GM19328 (cell line): ENCODE results near the gene STEAP4.

Experiments used
- ATAC-seq: cut with Tn5 transposase; IDR thresholded peaks from one replicate; pipeline ENCODE4 v1.9.1; 2021; ENCODE audit warnings: mild to moderate bottlenecking, moderate library complexity; ENCODE audit not compliant: unreplicated experiment

STEAP4 gene

GRCh38 chr7:88314061-88314491 is 7.4 kb upstream of the STEAP4 start:
- ATAC-seq: no peak

DNA sequence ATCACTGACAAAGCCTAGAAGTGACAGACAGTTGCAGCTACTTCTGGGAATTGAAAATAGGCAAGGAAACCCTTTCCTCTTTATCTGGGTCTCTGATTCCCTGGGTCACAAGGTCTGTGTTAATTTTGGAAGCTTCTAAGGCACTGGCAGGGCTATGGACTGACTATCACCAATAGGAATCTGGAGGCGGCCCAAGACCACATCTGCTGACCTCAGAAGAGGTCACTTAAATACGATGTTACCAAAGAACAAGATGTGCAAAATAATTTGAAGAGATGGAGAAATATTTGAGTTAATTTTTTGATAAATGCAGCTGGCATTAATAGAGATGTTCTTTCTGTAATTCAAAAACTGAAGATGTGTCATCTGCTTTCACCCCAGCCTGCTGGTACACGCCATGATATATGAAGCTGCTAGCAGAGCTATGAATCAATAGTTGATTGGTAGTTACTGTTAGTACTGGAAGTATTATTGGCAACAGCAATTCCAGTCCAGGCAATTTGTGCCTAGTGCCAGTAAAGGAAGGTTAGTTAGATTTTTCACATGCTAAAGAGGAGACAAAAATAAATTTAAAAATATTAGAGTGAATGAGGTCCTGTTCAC is 5.5 kb upstream of the STEAP4 start:
- no peak for ATAC-seq

GRCh38 chr7:88311675-88312036 is 5.0 kb upstream of the STEAP4 start:
- ATAC-seq: no peak

DNA sequence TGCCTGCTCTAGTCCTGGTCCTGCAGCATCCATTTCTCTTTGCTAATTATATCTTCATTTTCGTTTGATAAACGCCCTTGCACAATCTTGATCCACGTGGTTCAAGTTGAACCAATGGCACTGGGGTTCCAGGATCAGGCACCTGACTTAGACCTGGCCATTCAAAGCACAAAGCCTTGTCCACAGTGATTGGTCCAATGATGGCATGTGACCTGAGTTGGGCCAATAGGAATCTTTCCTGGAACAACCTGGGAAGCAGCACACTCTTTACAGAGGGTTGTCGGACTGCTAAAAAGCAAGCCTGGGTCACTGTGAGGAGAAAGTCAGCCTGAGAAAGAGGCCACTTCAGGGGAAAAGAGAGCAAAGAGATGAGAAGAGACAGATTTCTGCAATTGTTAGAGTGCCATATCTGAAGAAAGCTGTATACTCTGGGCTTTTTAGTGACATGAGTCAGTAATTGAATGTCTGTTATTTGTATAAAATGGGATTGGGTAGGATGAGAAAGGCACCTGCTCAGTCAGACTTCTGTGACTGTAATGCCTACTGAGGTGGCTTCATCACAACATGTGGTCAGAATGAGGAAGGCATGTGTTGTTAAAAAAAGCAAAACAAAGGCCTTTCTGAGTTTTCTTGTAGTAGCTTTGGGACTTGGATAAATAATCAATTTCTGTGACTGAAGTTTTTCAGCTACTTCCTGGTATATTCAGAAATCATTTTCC is 4.4 kb upstream of the STEAP4 start:
- ATAC-seq: no peak

- ATAC-seq: no peak
Measured at GRCh38 chr7:88309819-88310218, 3.1 kb upstream of the STEAP4 start.

GRCh38 chr7:88307823-88308222 is 1.1 kb upstream of the STEAP4 start:
- ATAC-seq: no peak

DNA sequence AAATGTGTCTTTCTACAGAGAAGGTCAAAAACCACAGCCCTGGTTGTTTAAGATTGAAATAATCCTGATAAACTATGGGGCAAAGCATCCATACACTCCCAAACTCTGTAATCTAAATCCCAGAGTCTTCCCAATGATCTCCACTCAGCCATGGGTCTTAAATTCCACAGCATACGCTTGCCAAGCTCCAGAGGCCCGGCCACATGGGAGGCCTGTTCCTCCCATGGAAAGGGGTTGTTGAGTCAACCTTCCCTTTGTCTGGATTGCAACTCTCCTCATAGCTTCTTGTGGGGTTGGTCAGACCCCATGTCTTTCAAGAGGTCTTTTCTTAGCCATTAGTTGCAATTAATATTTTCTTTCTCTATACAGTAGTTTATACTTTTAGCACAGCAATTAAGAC is 718 bp upstream of the STEAP4 start:
- ATAC-seq: no peak

DNA sequence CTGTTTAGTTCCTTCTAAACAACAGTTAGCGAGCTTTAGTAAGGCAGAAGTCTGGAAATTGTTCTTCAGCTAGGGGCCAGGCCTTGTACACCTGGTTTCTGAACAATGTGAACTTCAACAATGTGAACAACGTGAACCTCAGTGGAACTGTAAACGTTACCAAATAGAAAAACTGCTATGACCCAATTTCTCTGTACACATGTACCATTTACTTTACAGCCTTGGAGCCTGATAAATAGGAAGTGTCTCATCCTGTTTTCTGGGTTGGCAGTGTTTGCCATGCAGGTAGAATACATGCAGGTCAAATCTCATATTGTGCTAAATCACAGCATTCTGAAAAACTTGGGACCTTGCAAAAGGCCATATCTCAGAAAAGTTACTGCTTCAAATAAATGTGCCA is 1.6 kb downstream of the STEAP4 start:
- no peak for ATAC-seq

DNA sequence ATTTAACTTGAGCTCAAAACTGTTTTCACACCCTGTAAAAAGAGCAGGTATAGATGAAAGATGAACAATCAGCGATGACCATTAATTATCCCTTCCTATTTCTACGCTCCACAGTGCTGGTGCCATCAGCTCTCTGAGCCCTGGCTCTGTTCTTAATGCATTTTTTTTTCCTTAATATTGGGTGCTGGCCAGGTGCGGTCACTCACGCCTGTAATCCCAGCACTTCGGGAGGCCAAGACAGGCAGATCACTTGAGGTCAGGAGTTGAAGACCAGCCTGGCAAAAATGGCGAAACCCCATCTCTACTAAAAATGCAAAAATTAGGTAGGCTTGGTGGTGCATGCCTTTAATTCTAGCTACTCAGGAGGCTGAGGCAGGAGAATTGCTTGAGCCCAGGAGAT is 4.2 kb downstream of the STEAP4 start:
- no peak for ATAC-seq

- ATAC-seq: no peak
Measured at GRCh38 chr7:88301924-88302323, 4.8 kb downstream of the STEAP4 start.

GRCh38 chr7:88300401-88300945 is 6.2 kb downstream of the STEAP4 start:
- no peak for ATAC-seq

GRCh38 chr7:88299126-88299525 is 7.6 kb downstream of the STEAP4 start:
- ATAC-seq: no peak

GRCh38 chr7:88293866-88294265 is 12.8 kb downstream of the STEAP4 start:
- no peak for ATAC-seq

GRCh38 chr7:88291398-88292173 is 15.1 kb downstream of the STEAP4 start:
- ATAC-seq: no peak

DNA sequence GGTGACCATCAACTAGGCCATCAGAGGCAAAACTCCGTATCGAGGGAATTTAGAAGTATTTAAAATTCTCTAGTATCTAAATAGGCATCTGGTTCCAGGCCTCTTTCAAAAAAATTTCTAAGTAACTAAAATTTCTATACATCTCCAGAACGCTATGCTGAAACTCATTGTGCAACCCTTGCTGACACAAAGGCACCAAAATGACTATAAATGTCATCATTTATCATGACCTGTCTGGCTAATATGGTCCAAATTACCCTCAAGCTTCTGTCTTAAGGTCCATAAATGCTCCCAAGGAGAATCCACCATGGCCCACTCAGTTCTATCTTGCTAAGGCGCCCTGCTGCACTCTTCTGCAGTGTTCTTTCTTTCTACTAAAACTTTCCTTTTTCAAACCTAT is 16.2 kb downstream of the STEAP4 start:
- no peak for ATAC-seq

DNA sequence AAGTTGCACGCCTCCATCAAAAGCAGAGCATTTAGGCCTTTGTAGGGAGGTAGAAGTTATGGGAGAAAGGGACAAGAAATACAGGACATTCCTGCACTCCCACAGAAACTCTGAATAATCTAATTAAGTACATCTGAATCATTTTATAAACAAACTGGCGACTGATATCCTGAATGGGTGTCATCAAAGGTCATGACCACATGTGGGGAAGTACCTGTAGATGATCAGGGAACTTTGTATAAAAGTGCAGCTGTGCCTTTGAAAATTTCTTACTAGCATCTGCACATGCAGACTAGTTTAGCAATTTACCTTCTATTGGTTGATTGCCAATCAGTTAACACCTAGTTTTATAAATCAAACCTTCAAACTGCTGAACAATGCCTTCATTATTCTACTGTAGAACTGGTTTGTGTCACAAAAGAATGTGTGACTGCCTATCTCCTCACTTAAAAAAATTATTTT is 17.1 kb downstream of the STEAP4 start:
- no peak for ATAC-seq

GRCh38 chr7:88281749-88282148 is 24.9 kb downstream of the STEAP4 start:
- no peak for ATAC-seq

DNA sequence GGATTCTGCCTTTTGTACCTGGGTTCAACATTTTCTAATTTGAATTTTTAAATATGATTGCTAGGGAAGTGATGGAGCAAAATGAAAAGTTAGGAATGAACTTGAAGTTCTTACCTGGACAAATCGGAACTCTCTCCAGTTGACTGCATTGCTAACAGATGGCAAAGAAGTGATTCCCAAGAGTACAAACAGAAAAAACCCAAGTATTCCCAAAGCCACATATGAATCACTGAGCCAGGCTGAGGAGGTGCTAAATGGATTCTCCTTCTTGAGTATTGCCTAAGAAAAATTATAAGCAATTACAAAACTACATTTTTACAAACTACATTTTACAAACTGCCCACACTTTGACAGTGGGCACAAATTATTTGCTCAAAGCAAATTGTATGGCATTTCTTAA is 25.9 kb downstream of the STEAP4 start:
- ATAC-seq: no peak

- ATAC-seq: no peak
Measured at GRCh38 chr7:88279323-88279722, 27.4 kb downstream of the STEAP4 start.

DNA sequence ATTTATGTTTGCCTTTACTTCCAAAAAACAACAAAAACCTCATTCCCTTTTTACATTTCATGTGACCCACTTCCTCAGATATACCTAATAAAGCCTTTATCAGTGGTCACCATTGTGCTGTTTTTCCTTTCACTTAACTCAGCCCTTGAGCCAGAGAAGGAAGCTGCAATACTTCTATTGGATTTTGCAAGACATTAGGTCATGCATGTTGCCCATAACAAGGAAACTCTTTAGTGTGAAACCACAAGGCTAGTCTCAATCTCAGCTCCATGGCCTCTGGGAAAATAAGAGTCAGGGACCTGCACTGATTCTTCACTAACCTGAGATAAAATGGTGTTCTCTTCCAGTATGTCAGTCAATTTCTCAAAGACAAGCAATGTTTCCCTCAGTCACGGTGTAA is 27.8 kb downstream of the STEAP4 start:
- ATAC-seq: no peak

DNA sequence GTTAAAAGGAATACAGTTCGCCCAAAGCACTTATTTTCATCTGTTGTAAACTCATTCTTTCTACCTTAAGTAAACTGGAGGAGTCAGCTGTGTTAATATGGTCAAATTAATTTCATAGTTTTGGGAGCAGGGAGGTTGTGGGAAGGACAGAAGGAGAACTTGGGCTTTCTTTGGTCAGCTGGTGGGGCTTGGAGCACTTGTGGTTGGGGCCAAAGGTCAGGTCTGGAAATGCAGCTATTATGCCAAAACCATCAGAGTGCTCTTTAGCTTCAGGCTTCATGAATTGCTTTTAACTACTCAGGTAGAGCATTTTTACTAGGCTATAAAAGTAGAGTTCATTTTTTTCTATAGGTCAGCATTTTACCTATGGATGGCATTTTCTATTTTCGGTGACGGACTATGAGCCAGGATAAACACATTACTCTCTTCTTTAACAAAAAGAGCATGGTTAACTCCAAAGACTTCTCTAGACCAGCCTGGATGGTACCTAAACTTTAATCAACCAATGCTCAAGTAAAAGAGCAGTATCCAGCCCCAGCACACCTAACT is 30.0 kb downstream of the STEAP4 start:
- ATAC-seq: no peak
